ENCODE measurements around the gene DUS4L.
"Not testable (repeated sequence)": the region's sequence is repeated elsewhere in the genome, so short reads cannot be mapped to it uniquely, and the experiment has no call there.

DUS4L gene

DNA sequence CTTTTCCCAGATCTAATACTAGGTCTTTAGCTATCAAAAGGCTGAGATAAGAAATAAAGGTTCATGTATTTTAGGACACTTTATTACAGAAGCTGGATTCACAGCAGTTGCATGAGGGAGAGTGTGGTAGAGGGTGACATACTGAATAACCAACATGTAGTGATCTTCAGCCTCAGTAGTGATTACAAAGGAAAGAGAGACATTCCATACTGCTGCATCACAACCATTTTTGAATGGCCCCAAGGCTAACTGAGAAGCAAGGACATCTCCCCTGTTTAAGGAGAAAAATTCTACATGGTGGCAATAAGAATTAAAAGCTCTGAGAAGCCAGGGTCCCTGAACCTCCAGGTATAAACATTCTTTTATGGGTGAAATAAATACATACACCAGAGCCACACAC lies 35.3 kb upstream of the DUS4L start:
- Histone ChIP-seq H3K36me3 (replicated peaks; ENCODE audit: insufficient read depth, low read length) (no peaks in the 10 kb centered on the region), H3K4me2 (ENCODE audit: low read depth, low read length) (no peak overlapping the region), H3K27ac (ENCODE audit: low read length) (no peak overlapping the region), H3K9ac (ENCODE audit: low read length) (no peak overlapping the region), H3K4me1 (ENCODE audit: low read length) (no peaks in the 10 kb centered on the region), H3K9me2 (replicated peaks; ENCODE audit: insufficient read depth, low read length) (no peaks in the 10 kb centered on the region), H4K20me1 (ENCODE audit: insufficient read depth, low read length) (no peaks in the 10 kb centered on the region), H3K4me3 (ENCODE audit: low read length) (no peak overlapping the region), H3K79me2 (ENCODE audit: low read length) (no peaks in the 10 kb centered on the region), H3K27me3 (replicated peaks; ENCODE audit: insufficient read depth, low read length) (no peaks in the 10 kb centered on the region), H3F3A (ENCODE audit: insufficient read depth, low read length) (no peaks in the 10 kb centered on the region), H2AFZ (ENCODE audit: low read length) (no peak overlapping the region), H3K9me3 (replicated peaks; ENCODE audit: insufficient read depth, low read length) (no peaks in the 10 kb centered on the region)
- DNase-seq = no peak
- no peak for TF ChIP-seq EZH2phosphoT487 (IDR thresholded peaks at IDR 0.05; ENCODE audit: low read length)

DNA sequence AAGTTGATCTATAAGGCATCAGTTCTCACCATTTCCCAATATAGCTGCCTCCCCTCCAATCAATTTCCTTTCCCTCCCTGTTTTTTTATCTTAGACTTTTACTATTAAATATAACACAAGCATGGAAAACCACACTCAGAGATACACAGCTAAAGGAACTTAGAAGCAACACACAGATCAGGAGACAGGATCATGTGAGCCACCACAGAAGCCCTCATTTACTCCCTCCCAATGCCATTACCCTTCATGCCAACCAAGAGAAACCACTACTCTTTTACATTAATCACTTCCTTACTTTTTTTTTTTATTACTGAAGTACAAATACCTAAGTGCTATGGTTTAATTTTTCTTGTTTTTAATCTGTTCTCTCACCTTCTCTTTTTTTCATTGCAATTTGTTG lies 33.0 kb upstream of the DUS4L start:
- H3K79me2 ChIP-seq (ENCODE audit: low read length) = no peaks in the 10 kb centered on the region
- H3F3A ChIP-seq (ENCODE audit: insufficient read depth, low read length) = no peaks in the 10 kb centered on the region
- no peak for DNase-seq
- TF ChIP-seq EZH2phosphoT487 (IDR thresholded peaks at IDR 0.05; ENCODE audit: low read length) (no peak), EZH2 (optimal IDR thresholded peaks at IDR 0.05; ENCODE audit: low read depth, low read length) (no peak)
- TF ChIP-seq, protein P1, sequence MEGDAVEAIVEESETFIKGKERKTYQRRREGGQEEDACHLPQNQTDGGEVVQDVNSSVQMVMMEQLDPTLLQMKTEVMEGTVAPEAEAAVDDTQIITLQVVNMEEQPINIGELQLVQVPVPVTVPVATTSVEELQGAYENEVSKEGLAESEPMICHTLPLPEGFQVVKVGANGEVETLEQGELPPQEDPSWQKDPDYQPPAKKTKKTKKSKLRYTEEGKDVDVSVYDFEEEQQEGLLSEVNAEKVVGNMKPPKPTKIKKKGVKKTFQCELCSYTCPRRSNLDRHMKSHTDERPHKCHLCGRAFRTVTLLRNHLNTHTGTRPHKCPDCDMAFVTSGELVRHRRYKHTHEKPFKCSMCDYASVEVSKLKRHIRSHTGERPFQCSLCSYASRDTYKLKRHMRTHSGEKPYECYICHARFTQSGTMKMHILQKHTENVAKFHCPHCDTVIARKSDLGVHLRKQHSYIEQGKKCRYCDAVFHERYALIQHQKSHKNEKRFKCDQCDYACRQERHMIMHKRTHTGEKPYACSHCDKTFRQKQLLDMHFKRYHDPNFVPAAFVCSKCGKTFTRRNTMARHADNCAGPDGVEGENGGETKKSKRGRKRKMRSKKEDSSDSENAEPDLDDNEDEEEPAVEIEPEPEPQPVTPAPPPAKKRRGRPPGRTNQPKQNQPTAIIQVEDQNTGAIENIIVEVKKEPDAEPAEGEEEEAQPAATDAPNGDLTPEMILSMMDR (IDR thresholded peaks at IDR 0.05; ENCODE audit: low read length) = no peak
- H3K9ac ChIP-seq (ENCODE audit: low read length) = no peak overlapping the region
- H4K20me1 ChIP-seq (ENCODE audit: insufficient read depth, low read length) = no peaks in the 10 kb centered on the region
- no peak overlapping the region for H2AFZ ChIP-seq (ENCODE audit: low read length)
- no peaks in the 10 kb centered on the region for H3K27me3 ChIP-seq (replicated peaks; ENCODE audit: insufficient read depth, low read length)
- H3K9me2 ChIP-seq (replicated peaks; ENCODE audit: insufficient read depth, low read length) = no peaks in the 10 kb centered on the region
- H3K9me3 ChIP-seq (replicated peaks; ENCODE audit: insufficient read depth, low read length) = no peaks in the 10 kb centered on the region
- no peaks in the 10 kb centered on the region for H3K36me3 ChIP-seq (replicated peaks; ENCODE audit: insufficient read depth, low read length)
- H3K27ac ChIP-seq (ENCODE audit: low read length) = no peak overlapping the region
- H3K4me2 ChIP-seq (ENCODE audit: low read depth, low read length) = no peak overlapping the region
- no peaks in the 10 kb centered on the region for H3K4me1 ChIP-seq (ENCODE audit: low read length)
- no peak overlapping the region for H3K4me3 ChIP-seq (ENCODE audit: low read length)

- no peaks in the 10 kb centered on the region for H3K36me3 ChIP-seq (replicated peaks; ENCODE audit: insufficient read depth, low read length)
- H3K4me2 ChIP-seq (ENCODE audit: low read depth, low read length) = no peak overlapping the region
- H3K9ac ChIP-seq (ENCODE audit: low read length) = no peak overlapping the region
- H4K20me1 ChIP-seq (ENCODE audit: insufficient read depth, low read length) = no peaks in the 10 kb centered on the region
- no peak overlapping the region for H2AFZ ChIP-seq (ENCODE audit: low read length)
- H3K9me2 ChIP-seq (replicated peaks; ENCODE audit: insufficient read depth, low read length) = no peaks in the 10 kb centered on the region
- H3K79me2 ChIP-seq (ENCODE audit: low read length) = no peaks in the 10 kb centered on the region
- H3K4me1 ChIP-seq (ENCODE audit: low read length) = no peaks in the 10 kb centered on the region
- no peak for DNase-seq
- no peaks in the 10 kb centered on the region for H3K9me3 ChIP-seq (replicated peaks; ENCODE audit: insufficient read depth, low read length)
- H3F3A ChIP-seq (ENCODE audit: insufficient read depth, low read length) = no peaks in the 10 kb centered on the region
- no peak overlapping the region for H3K27ac ChIP-seq (ENCODE audit: low read length)
- TF ChIP-seq EZH2phosphoT487 (IDR thresholded peaks at IDR 0.05; ENCODE audit: low read length) (no peak), EZH2 (optimal IDR thresholded peaks at IDR 0.05; ENCODE audit: low read depth, low read length) (no peak)
- TF ChIP-seq, protein P1 (IDR thresholded peaks at IDR 0.05; ENCODE audit: low read length) = no peak
- no peak overlapping the region for H3K4me3 ChIP-seq (ENCODE audit: low read length)
- no peaks in the 10 kb centered on the region for H3K27me3 ChIP-seq (replicated peaks; ENCODE audit: insufficient read depth, low read length)
Measured at GRCh38 chr7:107534139-107534538, 29.6 kb upstream of the DUS4L start.

GRCh38 chr7:107537228-107537627 lies 26.5 kb upstream of the DUS4L start:
- H3K36me3 ChIP-seq (replicated peaks; ENCODE audit: insufficient read depth, low read length); H3K9ac ChIP-seq (ENCODE audit: low read length); H3K79me2 ChIP-seq (ENCODE audit: low read length): not testable (repeated sequence)

More at GRCh38 chr7:107537228-107537627, 26.5 kb upstream of the DUS4L start:
- DNase-seq; H3K9me3 ChIP-seq (replicated peaks; ENCODE audit: insufficient read depth, low read length); H3K4me1 ChIP-seq (ENCODE audit: low read length); H3K9me2 ChIP-seq (replicated peaks; ENCODE audit: insufficient read depth, low read length); H3K27me3 ChIP-seq (replicated peaks; ENCODE audit: insufficient read depth, low read length); H3K27ac ChIP-seq (ENCODE audit: low read length); H3F3A ChIP-seq (ENCODE audit: insufficient read depth, low read length); H3K4me2 ChIP-seq (ENCODE audit: low read depth, low read length); H2AFZ ChIP-seq (ENCODE audit: low read length); H4K20me1 ChIP-seq (ENCODE audit: insufficient read depth, low read length); H3K4me3 ChIP-seq (ENCODE audit: low read length): not testable (repeated sequence)

Measured in MM.1S (cell line).